SU-DHL-6 (cell line): ENCODE measurements around the gene APBB2.

Experiments
- EZH2phosphoT487 ChIP-seq: fragments of 200-600 bp; sonication (generic), shearing (Covaris generic); conservative IDR thresholded peaks from 2 replicates; pipeline ENCODE4 v1.6.1; 2018; ENCODE audit warnings: mild to moderate bottlenecking, antibody characterized with exemption, low read length, moderate library complexity, mixed read lengths
- TF ChIP-seq, protein P1 (sequence below): fragments of 200-600 bp; sonication (generic); IDR thresholded peaks from one replicate; pipeline ENCODE4 v1.5.1; 2017; ENCODE audit warnings: antibody characterized with exemption, mild to moderate bottlenecking, low read length, moderate library complexity; ENCODE audit not compliant: insufficient read depth, poor library complexity, severe bottlenecking

DNA sequence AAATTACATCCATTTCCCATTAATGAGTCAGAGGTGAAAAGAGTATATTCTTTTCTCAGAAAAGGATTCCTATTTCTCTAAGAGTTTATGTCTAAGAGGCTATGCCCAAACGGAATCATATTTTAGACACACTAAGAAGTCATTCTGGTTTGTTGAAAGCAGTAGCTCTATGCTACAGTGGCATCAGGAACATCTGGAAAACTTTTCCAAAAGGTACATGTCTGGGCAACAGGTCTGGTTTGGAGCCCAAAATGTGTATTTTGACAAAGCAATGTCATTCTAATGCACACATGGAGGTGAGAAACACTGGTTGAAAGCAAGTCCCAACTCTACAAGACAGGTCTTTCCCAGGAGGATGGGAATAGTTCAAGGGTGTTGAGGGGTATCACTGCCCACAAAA is 56.1 kb downstream of the APBB2 start:
- TF ChIP-seq, protein P1, sequence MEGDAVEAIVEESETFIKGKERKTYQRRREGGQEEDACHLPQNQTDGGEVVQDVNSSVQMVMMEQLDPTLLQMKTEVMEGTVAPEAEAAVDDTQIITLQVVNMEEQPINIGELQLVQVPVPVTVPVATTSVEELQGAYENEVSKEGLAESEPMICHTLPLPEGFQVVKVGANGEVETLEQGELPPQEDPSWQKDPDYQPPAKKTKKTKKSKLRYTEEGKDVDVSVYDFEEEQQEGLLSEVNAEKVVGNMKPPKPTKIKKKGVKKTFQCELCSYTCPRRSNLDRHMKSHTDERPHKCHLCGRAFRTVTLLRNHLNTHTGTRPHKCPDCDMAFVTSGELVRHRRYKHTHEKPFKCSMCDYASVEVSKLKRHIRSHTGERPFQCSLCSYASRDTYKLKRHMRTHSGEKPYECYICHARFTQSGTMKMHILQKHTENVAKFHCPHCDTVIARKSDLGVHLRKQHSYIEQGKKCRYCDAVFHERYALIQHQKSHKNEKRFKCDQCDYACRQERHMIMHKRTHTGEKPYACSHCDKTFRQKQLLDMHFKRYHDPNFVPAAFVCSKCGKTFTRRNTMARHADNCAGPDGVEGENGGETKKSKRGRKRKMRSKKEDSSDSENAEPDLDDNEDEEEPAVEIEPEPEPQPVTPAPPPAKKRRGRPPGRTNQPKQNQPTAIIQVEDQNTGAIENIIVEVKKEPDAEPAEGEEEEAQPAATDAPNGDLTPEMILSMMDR, result no peak
- TF ChIP-seq EZH2phosphoT487, result no peak
